GM10266 (cell line): Measurements from ENCODE around the gene EPS8.
"Not testable (repeated sequence)": the region's sequence is repeated elsewhere in the genome, so short reads cannot be mapped to it uniquely, and the experiment has no call there.

Source experiments
- DNase-seq: peaks from one replicate; pipeline ENCODE4 v3.0.0; 2012; ENCODE audit errors: extremely low spot score
- CTCF ChIP-seq: IDR thresholded peaks from 2 replicates; pipeline ENCODE4 v1.5.1; 2012; ENCODE audit warnings: mild to moderate bottlenecking, low read depth; ENCODE audit not compliant: control insufficient read depth, insufficient read depth; ENCODE audit errors: missing control alignments

EPS8 gene

GRCh38 chr12:15620741-15621539 lies 168.2 kb downstream of the EPS8 start:
- no peak for TF ChIP-seq CTCF
- DNase-seq = no peak

- DNase-seq = not testable (repeated sequence)
These were observed 172.7 kb downstream of the EPS8 start for GRCh38 chr12:15616495-15616894.

- no peak for TF ChIP-seq CTCF
- no peak for DNase-seq
These were observed 175.2 kb downstream of the EPS8 start for GRCh38 chr12:15613981-15614380.

- TF ChIP-seq CTCF = no peak
- no peak for DNase-seq
These were observed 180.2 kb downstream of the EPS8 start for GRCh38 chr12:15608941-15609340.

GRCh38 chr12:15608406-15608805 lies 180.8 kb downstream of the EPS8 start:
- no peak for TF ChIP-seq CTCF
- DNase-seq = no peak

- DNase-seq = no peak
- no peak for TF ChIP-seq CTCF
These were observed 183.2 kb downstream of the EPS8 start for GRCh38 chr12:15605881-15606590.

GRCh38 chr12:15603474-15604085 lies 185.6 kb downstream of the EPS8 start:
- TF ChIP-seq CTCF = no peak
- DNase-seq = no peak
